Spleen (tissue), 11 donors: ENCODE results near the gene ENTPD2. TPM values are rescaled to one million over a fixed set of nuclear protein-coding genes. Genes with fewer than 3 reads are reported as not detected.
"Not testable (repeated sequence)": the region's sequence is repeated elsewhere in the genome, so short reads cannot be mapped to it uniquely, and the experiment has no call there.

Source experiments
- DNase-seq: peaks from one replicate; pipeline ENCODE4 v3.0.0-alpha.2; 2020
- H3K27ac ChIP-seq, 8 donors: fragments of 200-600 bp; sonication (generic) in 7 of 8; 1 replicate in 4 of 8; 2 replicates in 4 of 8; pipeline versions ENCODE4 v1.5.0 to v1.8.0; 2016 to 2021; ENCODE audit warnings: inconsistent platforms in 4 of 8, mild to moderate bottlenecking in 4 of 8, moderate library complexity in 1 of 8
- H3K27me3 ChIP-seq, 7 donors: fragments of 200-600 bp; sonication (generic) in 6 of 7; replicated peaks in 1 of 7; 1 replicate in 4 of 7; 2 replicates in 3 of 7; pipeline versions ENCODE4 v1.5.0 to v1.8.0; 2016 to 2021; ENCODE audit warnings: inconsistent platforms in 3 of 7, mild to moderate bottlenecking in 1 of 7
- H3K36me3 ChIP-seq, 6 donors: fragments of 200-600 bp; sonication (generic) in 5 of 6; 1 replicate in 4 of 6; 2 replicates in 2 of 6; pipeline versions ENCODE4 v1.5.0 to v1.8.0; 2016 to 2021; ENCODE audit warnings: inconsistent platforms in 2 of 6
- H3K4me1 ChIP-seq, 6 donors: fragments of 200-600 bp; sonication (generic) in 5 of 6; 1 replicate in 3 of 6; 2 replicates in 3 of 6; pipeline versions ENCODE4 v1.5.0 to v1.8.0; 2016 to 2021; ENCODE audit warnings: inconsistent platforms in 3 of 6
- H3K4me3 ChIP-seq, 8 donors: fragments of 200-600 bp; sonication (generic) in 7 of 8; 1 replicate in 4 of 8; 2 replicates in 4 of 8; pipeline versions ENCODE4 v1.5.0 to v1.8.0; 2016 to 2021; ENCODE audit warnings: inconsistent platforms in 4 of 8, mild to moderate bottlenecking in 4 of 8, moderate library complexity in 2 of 8
- H3K9me3 ChIP-seq, 8 donors: fragments of 200-600 bp; sonication (generic) in 7 of 8; 1 replicate in 4 of 8; 2 replicates in 4 of 8; pipeline versions ENCODE4 v1.5.0 to v1.8.0; 2016 to 2021; ENCODE audit warnings: inconsistent platforms in 4 of 8
- POLR2A ChIP-seq, 3 donors: fragments of 450-650 bp; IDR thresholded peaks; one replicate each; pipeline ENCODE4 v1.5.1; 2017; ENCODE audit warnings: antibody characterized with exemption in 3 of 3, mild to moderate bottlenecking in 1 of 3
- POLR2AphosphoS5 ChIP-seq, 3 donors: sonication (generic); formaldehyde crosslinking; IDR thresholded peaks; one replicate each; pipeline ENCODE4 v1.5.1; 2017; ENCODE audit warnings: antibody characterized with exemption in 3 of 3
- WGBS, 5 donors: extraction: QIAGEN DNeasy Blood & Tissue Kit in 3 of 5; methylation state at CpG; one replicate each; pipeline versions ENCODE4 v1.1.5 to v1.1.7; 2013 to 2018; 5-methylcytosine and 5-hydroxymethylcytosine counted together
- intact Hi-C: fragments of 100-400 bp; cut with DNase I; formaldehyde crosslinking; loops from one replicate; pipeline ENCODE4 v1.15.0; 2023; ENCODE audit warnings: low total_unique reads
- polyA plus RNA-seq, 3 donors: library from polyadenylated mRNA; stranded (reverse); fragments of 200-250 nt; gene quantifications; one replicate each; pipeline ENCODE4 v1.2.1, GENCODE V29; 2013
- total RNA-seq, 7 donors: library from RNA; depleted of rRNA in 3 of 7; stranded (reverse); fragments of >200 nt in 3 of 7; fragmentation: NEBNext Ultra II Directional in 4 of 7; extraction: Animal tissue kit (Norgen Biotek cat#: 25700) in 4 of 7; gene quantifications; one replicate each; pipeline versions ENCODE4 v1.1.0 to v1.2.1, GENCODE V29; 2016 to 2021
- TF ChIP-seq, protein P1 (sequence below), 11 experiments: fragments of 200-600 bp in 7 of 11; fragments of 450-650 bp in 4 of 11; sonication (generic) in 4 of 11; IDR thresholded peaks in 8 of 11; conservative IDR thresholded peaks in 3 of 11; 1 replicate in 7 of 11; 2 replicates in 4 of 11; pipeline versions ENCODE4 v1.4.0 to v1.8.0; 2016 to 2021; ENCODE audit warnings: antibody characterized with exemption in 11 of 11, inconsistent platforms in 4 of 11, mild to moderate bottlenecking in 1 of 11
- donor health status: healthy with polysubstance abuse.
- donor health status: DM: no; HTN: no; CAD: no; lungs with moderate emphysema.
- donor health status: DM: no; HTN: no; CAD: no.
- donor health status: Bipolar disorder and iron deficiency.
- donor health status: healthy.
- donor health status: DM: no; HTN: no; CAD: no.
- donor health status: DM: yes; HTN: yes; CAD: no.

The ENTPD2 gene
- total and polyA plus RNA-seq, 10 donors = 0.11 to 0.58 (median 0.36) TPM; not detected in 6

- Histone ChIP-seq H3K4me3 (no peak overlapping the region), H3K9me3 (no peaks in the 10 kb centered on the region), H3K4me1 (peaks cover 2 to 30% (median 16%) of the 10 kb centered on the region in 6 donors), H3K27ac (no peak overlapping the region), H3K36me3 (peaks cover 0 to 5% (median 0%) of the 10 kb centered on the region in 6 donors), H3K27me3 (peaks cover 0 to 5% (median 0%) of the 10 kb centered on the region in 7 donors)
- TF ChIP-seq, protein P1, sequence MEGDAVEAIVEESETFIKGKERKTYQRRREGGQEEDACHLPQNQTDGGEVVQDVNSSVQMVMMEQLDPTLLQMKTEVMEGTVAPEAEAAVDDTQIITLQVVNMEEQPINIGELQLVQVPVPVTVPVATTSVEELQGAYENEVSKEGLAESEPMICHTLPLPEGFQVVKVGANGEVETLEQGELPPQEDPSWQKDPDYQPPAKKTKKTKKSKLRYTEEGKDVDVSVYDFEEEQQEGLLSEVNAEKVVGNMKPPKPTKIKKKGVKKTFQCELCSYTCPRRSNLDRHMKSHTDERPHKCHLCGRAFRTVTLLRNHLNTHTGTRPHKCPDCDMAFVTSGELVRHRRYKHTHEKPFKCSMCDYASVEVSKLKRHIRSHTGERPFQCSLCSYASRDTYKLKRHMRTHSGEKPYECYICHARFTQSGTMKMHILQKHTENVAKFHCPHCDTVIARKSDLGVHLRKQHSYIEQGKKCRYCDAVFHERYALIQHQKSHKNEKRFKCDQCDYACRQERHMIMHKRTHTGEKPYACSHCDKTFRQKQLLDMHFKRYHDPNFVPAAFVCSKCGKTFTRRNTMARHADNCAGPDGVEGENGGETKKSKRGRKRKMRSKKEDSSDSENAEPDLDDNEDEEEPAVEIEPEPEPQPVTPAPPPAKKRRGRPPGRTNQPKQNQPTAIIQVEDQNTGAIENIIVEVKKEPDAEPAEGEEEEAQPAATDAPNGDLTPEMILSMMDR (IDR thresholded peaks at IDR 0.05 in 8 of 11, conservative IDR thresholded peaks at IDR 0.05 in 3 of 11) = no peak
- TF ChIP-seq POLR2A (IDR thresholded peaks at IDR 0.05) (no peak), POLR2AphosphoS5 (IDR thresholded peaks at IDR 0.05) (no peak)
- WGBS, 5 donors = 75 to 88% (median 87%) methylated on average over 8 to 26 of the region's 26 CpGs
- intact Hi-C loops = loop anchor here (10.0 kb wide), 1 partner anchor 279 kb away; no protein-coding TSS in a partner anchor
- no peak for DNase-seq
These were observed 9.6 kb upstream of the ENTPD2 start for GRCh38 chr9:137063311-137064026.

- H3K4me3 ChIP-seq, H3K9me3 ChIP-seq, DNase-seq, H3K27me3 ChIP-seq, H3K27ac ChIP-seq, H3K36me3 ChIP-seq: not testable (repeated sequence)
- intact Hi-C loops = loop anchor here (10.0 kb wide), 1 partner anchor 278 kb away; no protein-coding TSS in a partner anchor
- WGBS, 5 donors = 86 to 100% (median 95%) methylated on average over 2 to 9 of the region's 9 CpGs
- H3K4me1 ChIP-seq = peaks cover 2 to 28% (median 11%) of the 10 kb centered on the region in 6 donors
These were observed 8.9 kb upstream of the ENTPD2 start for GRCh38 chr9:137062798-137063197.

DNA sequence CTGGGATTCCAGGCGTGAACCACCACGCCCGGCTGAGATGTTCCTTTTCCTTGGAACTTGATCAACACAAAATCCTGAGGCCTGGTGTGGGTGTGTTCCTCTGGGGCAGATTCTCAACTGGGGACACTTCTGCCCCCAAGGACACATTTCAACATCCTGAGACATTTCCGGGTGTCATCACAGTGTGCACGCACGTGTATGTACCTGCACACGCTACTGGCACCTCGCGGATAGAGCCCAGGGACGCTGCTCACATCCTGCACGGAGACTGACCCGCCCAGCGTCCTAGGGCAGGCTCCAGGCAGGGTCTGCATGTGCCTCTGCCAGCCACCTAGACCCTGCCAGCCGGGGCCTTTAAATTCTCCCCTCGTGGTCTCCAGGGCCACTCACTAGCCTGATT, 8.5 kb upstream of the ENTPD2 start:
- Histone ChIP-seq H3K9me3 (no peaks in the 10 kb centered on the region), H3K27me3 (peaks cover 0 to 5% (median 0%) of the 10 kb centered on the region in 7 donors), H3K4me3 (no peak overlapping the region), H3K4me1 (peaks cover 2 to 23% (median 8%) of the 10 kb centered on the region in 6 donors), H3K36me3 (peaks cover 0 to 5% (median 0%) of the 10 kb centered on the region in 6 donors), H3K27ac (no peak overlapping the region)
- no peak for DNase-seq
- TF ChIP-seq POLR2AphosphoS5 (IDR thresholded peaks at IDR 0.05) (no peak), POLR2A (IDR thresholded peaks at IDR 0.05) (no peak)
- TF ChIP-seq, protein P1 (IDR thresholded peaks at IDR 0.05 in 8 of 11, conservative IDR thresholded peaks at IDR 0.05 in 3 of 11) = no peak
- intact Hi-C loops = loop anchor here (10.0 kb wide), 1 partner anchor 278 kb away; no protein-coding TSS in a partner anchor
- 76 to 96% (median 81%) methylated on average over 15 of the region's 15 CpGs for WGBS, 5 donors

DNA sequence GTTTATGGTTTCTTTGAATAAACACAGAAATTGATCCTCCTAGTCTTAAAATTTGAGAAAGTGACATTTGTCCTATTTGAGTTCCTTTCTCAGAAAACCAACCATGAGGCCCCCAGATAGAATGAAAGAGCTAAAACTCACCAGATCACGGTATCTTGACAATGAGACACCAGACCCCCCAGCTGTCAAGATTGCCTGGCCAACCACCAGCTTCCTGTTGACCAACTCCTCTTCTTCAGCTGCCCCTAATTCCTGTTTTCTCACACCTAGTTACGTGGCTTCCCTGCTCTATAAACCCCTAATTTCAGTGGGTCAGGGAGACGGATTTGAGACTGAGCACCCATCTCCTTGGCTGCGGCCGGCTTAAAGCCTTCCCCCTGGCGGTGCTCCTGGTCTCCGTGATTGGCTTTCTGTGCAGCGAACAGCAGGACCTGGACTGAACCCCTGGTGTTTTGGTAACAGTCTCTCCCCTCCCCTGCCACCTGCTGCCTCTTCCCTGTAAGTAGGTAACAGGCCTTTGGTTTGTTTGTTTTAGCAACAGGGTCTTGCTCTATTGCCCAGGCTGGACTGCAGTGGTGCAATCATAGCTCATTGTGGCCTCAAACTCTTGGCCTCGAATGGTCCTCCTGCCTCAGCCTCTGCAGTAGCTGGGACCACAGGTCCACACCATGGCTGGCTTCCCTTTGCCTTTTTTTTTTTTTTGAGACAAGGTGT, 4.8 kb upstream of the ENTPD2 start:
- Histone ChIP-seq H3K27me3 (peaks cover 0 to 18% (median 11%) of the 10 kb centered on the region in 7 donors), H3K9me3 (no peaks in the 10 kb centered on the region), H3K27ac (no peak overlapping the region), H3K4me1 (peaks cover 5 to 34% (median 17%) of the 10 kb centered on the region in 6 donors), H3K4me3 (no peak overlapping the region), H3K36me3 (no peaks in the 10 kb centered on the region)
- no peak for DNase-seq
- intact Hi-C loops = no loop called here
- WGBS, 5 donors = 68 to 84% (median 78%) methylated on average over 9 of the region's 9 CpGs
- TF ChIP-seq POLR2AphosphoS5 (IDR thresholded peaks at IDR 0.05) = no peak
- TF ChIP-seq, protein P1 (IDR thresholded peaks at IDR 0.05 in 8 of 11, conservative IDR thresholded peaks at IDR 0.05 in 3 of 11) = no peak
- TF ChIP-seq POLR2A (IDR thresholded peaks at IDR 0.05) = no peak
